HepG2 (cell line): ENCODE measurements around the gene ASB7. TPM values are rescaled to one million over a fixed set of nuclear protein-coding genes. Genes with fewer than 3 reads are reported as not detected.
A peak's percentile ranks its signal among the peaks of the same experiment; 100 is the strongest.

Experiments used
- ARID3A ChIP-seq: IDR thresholded peaks from 2 replicates; pipeline ENCODE4 v1.6.1; 2012; ENCODE audit warnings: low read depth, low read length, improper control_type of control experiment
- CSRNP1 ChIP-seq: sonication (generic); formaldehyde crosslinking; IDR thresholded peaks from 2 replicates; pipeline ENCODE4 v1.8.1; 2023; ENCODE audit warnings: mild to moderate bottlenecking, missing genetic modification reagents
- ERF ChIP-seq: IDR thresholded peaks from 2 replicates; pipeline ENCODE4 v1.6.1; 2018; ENCODE audit warnings: missing biosample characterization, missing genetic modification reagents
- FOXO1 ChIP-seq: sonication (generic); formaldehyde crosslinking; IDR thresholded peaks from 2 replicates; pipeline ENCODE4 v1.4.0; 2020; ENCODE audit warnings: missing genetic modification reagents
- JARID2 ChIP-seq: sonication (generic); formaldehyde crosslinking; IDR thresholded peaks from 2 replicates; pipeline ENCODE4 v1.8.1; 2023; ENCODE audit warnings: missing genetic modification reagents, inconsistent platforms; ENCODE audit not compliant: insufficient replicate concordance
- NRL ChIP-seq: sonication (generic); formaldehyde crosslinking; IDR thresholded peaks from 2 replicates; pipeline ENCODE4 v1.5.0; 2020; ENCODE audit warnings: missing genetic modification reagents, mild to moderate bottlenecking, moderate library complexity, borderline replicate concordance
- PHF21A ChIP-seq: sonication (generic); formaldehyde crosslinking; IDR thresholded peaks from 2 replicates; pipeline ENCODE4 v1.5.0; 2020; ENCODE audit warnings: mild to moderate bottlenecking, missing genetic modification reagents
- RBFOX2 ChIP-seq: fragments of 200-400 bp; formaldehyde crosslinking; IDR thresholded peaks from 2 replicates; pipeline ENCODE4 v1.6.1; 2017; ENCODE audit warnings: low read depth, mild to moderate bottlenecking, low read length
- REXO4 ChIP-seq: sonication (generic); formaldehyde crosslinking; IDR thresholded peaks from 2 replicates; pipeline ENCODE4 v1.8.0; 2022; ENCODE audit warnings: missing genetic modification reagents, mild to moderate bottlenecking, borderline replicate concordance
- SAP130 ChIP-seq: IDR thresholded peaks from 2 replicates; pipeline ENCODE4 v1.6.1; 2016; ENCODE audit warnings: low read depth
- SNRNP70 ChIP-seq: fragments of 200-400 bp; formaldehyde crosslinking; IDR thresholded peaks from 2 replicates; pipeline ENCODE4 v1.6.1; 2017; ENCODE audit warnings: mild to moderate bottlenecking, low read depth, low read length, moderate library complexity
- TCF7 ChIP-seq: sonication (generic); IDR thresholded peaks from 2 replicates; pipeline ENCODE4 v1.6.1; 2016; ENCODE audit warnings: antibody characterized with exemption, low read depth
- ZBTB25 ChIP-seq: IDR thresholded peaks from 2 replicates; pipeline ENCODE4 v1.6.1; 2018; ENCODE audit warnings: missing genetic modification reagents
- ZBTB49 ChIP-seq: sonication (generic); formaldehyde crosslinking; IDR thresholded peaks from 2 replicates; pipeline ENCODE4 v1.4.0; 2020; ENCODE audit warnings: missing genetic modification reagents, borderline replicate concordance
- ZGPAT ChIP-seq: IDR thresholded peaks from 2 replicates; pipeline ENCODE4 v1.6.1; 2016; ENCODE audit warnings: mild to moderate bottlenecking
- ZNF18 ChIP-seq: sonication (generic); formaldehyde crosslinking; IDR thresholded peaks from 2 replicates; pipeline ENCODE4 v1.8.0; 2022; ENCODE audit warnings: mild to moderate bottlenecking, missing genetic modification reagents; ENCODE audit not compliant: insufficient replicate concordance
- ZNF251 ChIP-seq: sonication (generic); formaldehyde crosslinking; IDR thresholded peaks from 2 replicates; pipeline ENCODE4 v1.9.0; 2021; ENCODE audit warnings: mild to moderate bottlenecking, missing genetic modification reagents
- ZNF263 ChIP-seq: sonication (generic); formaldehyde crosslinking; IDR thresholded peaks from 2 replicates; pipeline ENCODE4 v1.4.0; 2020; ENCODE audit warnings: missing genetic modification reagents
- ZSCAN12 ChIP-seq: sonication (generic); formaldehyde crosslinking; IDR thresholded peaks from 2 replicates; pipeline ENCODE4 v1.9.0; 2021; ENCODE audit warnings: mild to moderate bottlenecking, missing genetic modification reagents
- polyA plus RNA-seq, 8 experiments: library from polyadenylated mRNA; depleted of rRNA in 3 of 8; stranded (reverse) in 7 of 8; unstranded in 1 of 8; fragments of >200 nt; fragmentation: Illumina TruSeq in 4 of 8; extraction: Trizol in 4 of 8; gene quantifications; 2 replicates each; pipeline versions ENCODE4 v1.2.1 to v1.2.3, GENCODE V29; 2011 to 2016; ENCODE audit warnings: low read depth in 4 of 8, missing spikeins in 1 of 8, mixed read lengths in 1 of 8; ENCODE audit not compliant: insufficient read depth in 1 of 8
- total RNA-seq, 5 experiments: library from RNA; depleted of rRNA; stranded (reverse); fragments of >200 nt; fragmentation: Illumina TruSeq; extraction: Trizol; gene quantifications; 2 replicates each; pipeline ENCODE4 v1.2.3, GENCODE V29; 2016; ENCODE audit warnings: low read depth in 1 of 5

ASB7 gene
- total and polyA plus RNA-seq, 2 of the 13 experiments (the other 11 are each of a cell fraction or from before 2014, with no cell fraction given): 7.7 to 12.1 TPM

GRCh38 chr15:100602823-100603393 lies 519 bp downstream of the ASB7 start (continued):
- TF ChIP-seq ZGPAT (CRISPR knock-in tag) (no peak; the same call in 1 of the 2 replicates), JARID2 (CRISPR knock-in tag) (no peak), ARID3A (no peak), FOXO1 (CRISPR knock-in tag) (0 out of 2 replicates have a peak, but pooled peaks have one; percentile 20), ZSCAN12 (no peak), RBFOX2 (peak; percentile 30), TCF7 (no peak), REXO4 (CRISPR knock-in tag) (no peak), SAP130 (CRISPR knock-in tag) (peak; percentile 1; the same call in 1 of the 2 replicates), ZNF251 (CRISPR knock-in tag) (no peak), ERF (CRISPR knock-in tag) (no peak), SNRNP70 (no peak), PHF21A (CRISPR knock-in tag) (0 out of 2 replicates have a peak, but pooled peaks have one; percentile 6), ZBTB49 (CRISPR knock-in tag) (no peak), CSRNP1 (CRISPR knock-in tag) (no peak; the same call in 1 of the 2 replicates), NRL (CRISPR knock-in tag) (0 out of 2 replicates have a peak, but pooled peaks have one; percentile 54), ZBTB25 (no peak), ZNF18 (peak; percentile 49), ZNF263 (no peak)
